ENCODE measurements around the gene ADGRL3. TPM values are rescaled to one million over a fixed set of nuclear protein-coding genes. Genes with fewer than 3 reads are reported as not detected.

Gene ADGRL3
- total RNA-seq, 1 donor from 2014 or later = 34.5 TPM

GRCh38 chr4:61200916-61201526 lies 895 bp downstream of the ADGRL3 start:
- Mint-ChIP-seq H3K27ac (ENCODE audit: unreplicated experiment) (peak overlapping the region; percentile 96), H3K4me1 (peaks cover 31% of the 10 kb centered on the region), H3K4me3 (peak overlapping the region; percentile 98), H3K9me3 (no peaks in the 10 kb centered on the region), H3K36me3 (ENCODE audit: low read depth) (no peaks in the 10 kb centered on the region), H3K27me3 (ENCODE audit: low read depth) (peaks cover 28% of the 10 kb centered on the region)
- DNase-seq (ENCODE audit: low read depth, low spot score) = peak; percentile 41
- no peak for TF ChIP-seq CTCF (conservative IDR thresholded peaks at IDR 0.05)

GRCh38 chr4:61201561-61201960 lies 1.4 kb downstream of the ADGRL3 start:
- Mint-ChIP-seq H3K36me3 (ENCODE audit: low read depth) (no peaks in the 10 kb centered on the region), H3K4me3 (peak overlapping the region; percentile 98), H3K9me3 (no peaks in the 10 kb centered on the region), H3K4me1 (peaks cover 31% of the 10 kb centered on the region), H3K27me3 (ENCODE audit: low read depth) (peaks cover 28% of the 10 kb centered on the region), H3K27ac (ENCODE audit: unreplicated experiment) (peak overlapping the region; percentile 96)
- no peak for TF ChIP-seq CTCF (conservative IDR thresholded peaks at IDR 0.05)
- peak; percentile 28 for DNase-seq (ENCODE audit: low read depth, low spot score)

- Mint-ChIP-seq H3K9me3 (no peaks in the 10 kb centered on the region), H3K4me3 (peak overlapping the region; percentile 98), H3K27ac (ENCODE audit: unreplicated experiment) (peak overlapping the region; percentile 96), H3K27me3 (ENCODE audit: low read depth) (peaks cover 28% of the 10 kb centered on the region), H3K36me3 (ENCODE audit: low read depth) (peaks cover under 1% of the 10 kb centered on the region), H3K4me1 (peaks cover 31% of the 10 kb centered on the region)
- peak; percentile 15 for DNase-seq (ENCODE audit: low read depth, low spot score)
- peak; percentile 9 for TF ChIP-seq CTCF (conservative IDR thresholded peaks at IDR 0.05)
Measured at GRCh38 chr4:61201961-61202637, 2.0 kb downstream of the ADGRL3 start.

- peaks cover 31% of the 10 kb centered on the region for H3K4me1 Mint-ChIP-seq
- H3K36me3 Mint-ChIP-seq (ENCODE audit: low read depth) = peaks cover 3% of the 10 kb centered on the region
- no peaks in the 10 kb centered on the region for H3K9me3 Mint-ChIP-seq
- H3K27me3 Mint-ChIP-seq (ENCODE audit: low read depth) = peaks cover 28% of the 10 kb centered on the region
- H3K27ac Mint-ChIP-seq (ENCODE audit: unreplicated experiment) = peak overlapping the region; percentile 93
- DNase-seq (ENCODE audit: low read depth, low spot score) = peak; percentile 15
- H3K4me3 Mint-ChIP-seq = peak overlapping the region; percentile 98
- no peak for TF ChIP-seq CTCF (conservative IDR thresholded peaks at IDR 0.05)
Measured at GRCh38 chr4:61202638-61203435, 2.7 kb downstream of the ADGRL3 start.

- no peak for DNase-seq (ENCODE audit: low read depth, low spot score)
- Mint-ChIP-seq H3K27ac (ENCODE audit: unreplicated experiment) (no peak overlapping the region), H3K4me1 (peaks cover 31% of the 10 kb centered on the region), H3K9me3 (no peaks in the 10 kb centered on the region), H3K27me3 (ENCODE audit: low read depth) (peaks cover 26% of the 10 kb centered on the region), H3K36me3 (ENCODE audit: low read depth) (peaks cover 3% of the 10 kb centered on the region), H3K4me3 (peak overlapping the region; percentile 98)
- TF ChIP-seq CTCF (conservative IDR thresholded peaks at IDR 0.05) = no peak
Measured at GRCh38 chr4:61203436-61203790, 3.3 kb downstream of the ADGRL3 start.
